Type B pancreatic cell (in vitro differentiated cells): ENCODE results near the gene MAPK8IP3. TPM values are rescaled to one million over a fixed set of nuclear protein-coding genes. Genes with fewer than 3 reads are reported as not detected.
"Not testable (repeated sequence)": the region's sequence is repeated elsewhere in the genome, so short reads cannot be mapped to it uniquely, and the experiment has no call there.

Experiments used
- DNase-seq: peaks from one replicate; pipeline ENCODE4 v3.0.0; 2021; ENCODE audit warnings: mixed read lengths; ENCODE audit not compliant: unreplicated experiment; ENCODE audit errors: extremely low spot score
- H3K27ac Mint-ChIP-seq: 2 replicates; pipeline ENCODE4 v1.8.0; 2021; ENCODE audit warnings: mild to moderate bottlenecking, mixed read lengths
- H3K27me3 Mint-ChIP-seq: 2 replicates; pipeline ENCODE4 v1.8.0; 2021; ENCODE audit warnings: mixed read lengths
- H3K36me3 Mint-ChIP-seq: 2 replicates; pipeline ENCODE4 v1.8.0; 2021; ENCODE audit warnings: mixed read lengths
- H3K4me1 Mint-ChIP-seq: one replicate; pipeline ENCODE4 v1.8.0; 2021; ENCODE audit warnings: mixed read lengths; ENCODE audit not compliant: unreplicated experiment
- H3K4me3 Mint-ChIP-seq: 2 replicates; pipeline ENCODE4 v1.8.0; 2021; ENCODE audit warnings: mild to moderate bottlenecking, mixed read lengths
- H3K9me3 Mint-ChIP-seq: 2 replicates; pipeline ENCODE4 v1.8.0; 2021; ENCODE audit warnings: mixed read lengths
- total RNA-seq: library from RNA; stranded (reverse); gene quantifications from 2 replicates; pipeline ENCODE4 v1.2.1, GENCODE V29; 2021; ENCODE audit warnings: low replicate concordance
- TF ChIP-seq, protein P1 (sequence below): fragments of 200-600 bp; sonication (generic); conservative IDR thresholded peaks from 2 replicates; pipeline ENCODE4 v1.5.0; 2021; ENCODE audit warnings: antibody characterized with exemption, mild to moderate bottlenecking

The MAPK8IP3 gene
- total RNA-seq, 1 donor from 2014 or later = 97.5 TPM

DNA sequence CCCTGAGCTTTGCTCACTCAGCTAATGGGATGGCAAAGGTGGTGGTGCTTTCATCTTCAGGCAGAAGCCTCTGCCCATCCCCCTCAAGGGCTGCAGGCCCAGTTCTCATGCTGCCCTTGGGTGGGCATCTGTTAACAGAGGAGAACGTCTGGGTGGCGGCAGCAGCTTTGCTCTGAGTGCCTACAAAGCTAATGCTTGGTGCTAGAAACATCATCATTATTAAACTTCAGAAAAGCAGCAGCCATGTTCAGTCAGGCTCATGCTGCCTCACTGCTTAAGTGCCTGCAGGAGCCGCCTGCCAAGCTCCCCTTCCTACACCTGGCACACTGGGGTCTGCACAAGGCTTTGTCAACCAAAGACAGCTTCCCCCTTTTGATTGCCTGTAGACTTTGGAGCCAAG, 5.7 kb upstream of the MAPK8IP3 start:
- Mint-ChIP-seq H3K36me3 (peaks cover 22% of the 10 kb centered on the region), H3K27ac (no peak overlapping the region), H3K9me3 (no peaks in the 10 kb centered on the region), H3K27me3 (no peaks in the 10 kb centered on the region), H3K4me3 (no peak overlapping the region), H3K4me1 (no peaks in the 10 kb centered on the region)
- no peak for DNase-seq
- TF ChIP-seq, protein P1, sequence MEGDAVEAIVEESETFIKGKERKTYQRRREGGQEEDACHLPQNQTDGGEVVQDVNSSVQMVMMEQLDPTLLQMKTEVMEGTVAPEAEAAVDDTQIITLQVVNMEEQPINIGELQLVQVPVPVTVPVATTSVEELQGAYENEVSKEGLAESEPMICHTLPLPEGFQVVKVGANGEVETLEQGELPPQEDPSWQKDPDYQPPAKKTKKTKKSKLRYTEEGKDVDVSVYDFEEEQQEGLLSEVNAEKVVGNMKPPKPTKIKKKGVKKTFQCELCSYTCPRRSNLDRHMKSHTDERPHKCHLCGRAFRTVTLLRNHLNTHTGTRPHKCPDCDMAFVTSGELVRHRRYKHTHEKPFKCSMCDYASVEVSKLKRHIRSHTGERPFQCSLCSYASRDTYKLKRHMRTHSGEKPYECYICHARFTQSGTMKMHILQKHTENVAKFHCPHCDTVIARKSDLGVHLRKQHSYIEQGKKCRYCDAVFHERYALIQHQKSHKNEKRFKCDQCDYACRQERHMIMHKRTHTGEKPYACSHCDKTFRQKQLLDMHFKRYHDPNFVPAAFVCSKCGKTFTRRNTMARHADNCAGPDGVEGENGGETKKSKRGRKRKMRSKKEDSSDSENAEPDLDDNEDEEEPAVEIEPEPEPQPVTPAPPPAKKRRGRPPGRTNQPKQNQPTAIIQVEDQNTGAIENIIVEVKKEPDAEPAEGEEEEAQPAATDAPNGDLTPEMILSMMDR = no peak

DNA sequence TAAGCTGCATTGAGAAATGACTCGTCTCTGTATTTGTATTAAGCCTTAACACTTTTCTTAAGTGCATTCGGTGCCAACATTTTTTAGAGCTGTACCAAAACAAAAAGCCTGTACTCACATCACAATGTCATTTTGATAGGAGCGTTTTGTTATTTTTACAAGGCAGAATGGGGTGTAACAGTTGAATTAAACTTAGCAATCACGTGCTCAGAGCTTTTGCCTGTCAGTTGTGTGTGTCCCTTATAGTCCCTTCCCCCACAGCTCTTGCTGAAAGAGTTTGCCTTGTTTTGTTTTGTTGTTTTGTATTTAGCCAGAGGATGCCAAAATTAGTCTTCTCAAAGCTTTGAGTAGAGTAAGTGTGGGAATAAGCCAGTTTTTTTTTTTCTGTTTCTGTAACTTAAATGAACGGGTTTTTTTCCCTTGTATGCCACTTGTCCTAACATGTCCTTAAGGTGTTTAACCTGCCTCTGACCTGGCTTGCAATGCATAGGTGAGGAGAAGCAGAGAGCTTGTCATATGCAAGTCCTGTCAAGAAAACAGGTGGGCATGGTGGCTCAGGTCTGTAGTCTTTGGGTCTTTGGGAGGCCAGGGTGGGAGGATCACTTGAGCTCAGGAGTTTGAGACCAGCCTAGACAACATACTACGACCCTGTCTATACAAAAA, 4.6 kb upstream of the MAPK8IP3 start:
- no peak for DNase-seq
- H3K36me3 Mint-ChIP-seq = peaks cover 19% of the 10 kb centered on the region
- TF ChIP-seq, protein P1 = no peak
- no peaks in the 10 kb centered on the region for H3K27me3 Mint-ChIP-seq
- no peaks in the 10 kb centered on the region for H3K4me1 Mint-ChIP-seq
- H3K27ac Mint-ChIP-seq = no peak overlapping the region
- H3K9me3 Mint-ChIP-seq = no peaks in the 10 kb centered on the region
- no peak overlapping the region for H3K4me3 Mint-ChIP-seq

DNA sequence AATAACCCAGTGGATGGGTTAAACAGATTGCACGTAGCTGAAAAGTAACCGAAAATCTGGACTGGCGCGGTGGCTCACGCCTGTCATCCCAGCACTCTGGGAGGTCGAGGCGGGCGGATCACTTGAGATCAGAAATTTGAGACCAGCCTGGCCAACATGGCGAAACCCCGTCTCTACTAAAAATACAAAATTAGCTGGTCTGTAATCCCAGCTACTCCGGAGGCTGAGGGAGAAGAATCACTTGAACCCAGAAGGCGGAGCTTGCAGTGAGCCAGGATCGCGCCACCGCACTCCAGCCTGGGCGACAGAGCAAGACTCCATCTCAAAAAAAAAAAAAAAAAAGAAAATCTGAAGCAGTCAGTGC, 689 bp upstream of the MAPK8IP3 start:
- Mint-ChIP-seq H3K27ac (peak overlapping the region; percentile 99), H3K4me1 (peaks cover 16% of the 10 kb centered on the region), H3K4me3 (peak overlapping the region; percentile 99)
- H3K9me3 Mint-ChIP-seq, H3K36me3 Mint-ChIP-seq, DNase-seq, H3K27me3 Mint-ChIP-seq: not testable (repeated sequence)

DNA sequence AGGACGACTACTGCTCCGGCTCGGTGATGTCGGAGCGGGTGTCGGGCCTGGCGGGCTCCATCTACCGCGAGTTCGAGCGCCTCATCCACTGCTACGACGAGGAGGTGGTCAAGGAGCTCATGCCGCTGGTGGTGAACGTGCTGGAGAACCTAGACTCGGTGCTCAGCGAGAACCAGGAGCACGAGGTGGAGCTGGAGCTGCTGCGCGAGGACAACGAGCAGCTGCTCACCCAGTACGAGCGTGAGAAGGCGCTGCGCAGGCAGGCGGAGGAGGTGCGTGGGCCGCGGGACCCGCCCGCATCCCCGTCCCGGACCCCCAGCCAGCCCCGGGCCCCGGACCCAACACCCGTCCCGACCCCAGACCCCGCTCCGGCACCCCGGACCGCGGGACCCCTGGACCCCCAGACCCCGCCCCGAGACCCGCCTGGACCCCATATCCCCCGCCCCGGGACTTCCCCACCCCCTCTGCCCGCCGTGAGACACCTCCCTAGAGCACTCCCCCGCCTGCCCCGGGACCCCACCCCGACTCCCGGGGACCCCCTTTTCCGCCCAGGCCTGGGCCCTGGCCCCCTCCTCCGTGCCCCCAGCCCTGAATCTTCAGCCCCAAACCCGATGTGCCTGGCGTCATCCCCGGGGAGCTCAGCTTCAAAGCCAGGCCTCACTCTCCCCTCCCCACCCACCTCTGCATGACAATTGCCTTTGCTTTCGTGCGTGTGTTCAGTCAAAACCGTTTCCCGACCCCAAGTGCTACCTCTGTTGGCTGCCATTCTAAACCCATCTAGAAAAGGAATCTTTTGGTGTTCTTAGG, 594 bp downstream of the MAPK8IP3 start:
- peak overlapping the region; percentile 84 for H3K27ac Mint-ChIP-seq
- peaks cover 16% of the 10 kb centered on the region for H3K4me1 Mint-ChIP-seq
- no peaks in the 10 kb centered on the region for H3K27me3 Mint-ChIP-seq
- no peaks in the 10 kb centered on the region for H3K9me3 Mint-ChIP-seq
- peak overlapping the region; percentile 90 for H3K4me3 Mint-ChIP-seq
- TF ChIP-seq, protein P1 = no peak
- no peak for DNase-seq
- peaks cover 3% of the 10 kb centered on the region for H3K36me3 Mint-ChIP-seq

DNA sequence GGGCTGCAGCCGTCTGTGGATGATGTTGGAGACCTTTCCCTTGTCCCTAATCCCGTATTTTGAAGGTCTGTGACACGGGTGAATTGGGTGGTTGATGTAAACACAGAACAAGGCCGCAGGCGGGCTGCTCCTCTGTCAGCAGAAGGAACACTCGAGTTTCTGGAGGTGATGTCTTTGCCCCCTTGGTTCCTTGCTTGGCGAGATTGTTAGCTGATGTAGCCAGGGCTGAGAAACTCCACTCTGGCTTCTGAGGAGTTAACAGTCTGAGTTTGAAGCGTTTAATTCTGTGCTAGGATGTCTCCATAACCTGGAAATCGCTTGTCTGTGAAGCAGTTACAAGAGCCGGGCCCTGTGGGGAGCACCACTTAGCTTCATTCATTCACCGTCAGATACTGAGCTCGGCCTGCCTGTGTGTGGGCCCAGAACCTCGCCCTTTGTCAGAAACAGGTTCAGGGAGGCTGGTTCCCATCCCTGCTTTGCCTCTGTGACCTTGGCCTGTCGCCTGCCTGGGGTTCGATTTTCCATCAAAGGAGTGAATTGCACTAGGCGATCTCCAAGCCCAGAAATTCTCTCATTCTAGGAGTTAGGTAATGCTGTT, 1.3 kb downstream of the MAPK8IP3 start:
- Mint-ChIP-seq H3K9me3 (no peaks in the 10 kb centered on the region), H3K4me1 (peaks cover 16% of the 10 kb centered on the region), H3K4me3 (peak overlapping the region; percentile 90), H3K27me3 (no peaks in the 10 kb centered on the region), H3K27ac (peak overlapping the region; percentile 84), H3K36me3 (no peaks in the 10 kb centered on the region)
- TF ChIP-seq, protein P1 = no peak
- DNase-seq = no peak
